Stomach (tissue), 4 donors: ENCODE data around the gene GCC1.

Source experiments
- EP300 ChIP-seq: sonication (generic); formaldehyde crosslinking; IDR thresholded peaks from one replicate; pipeline ENCODE4 v1.6.1; 2017; ENCODE audit warnings: antibody characterized with exemption
- POLR2A ChIP-seq, 4 donors: fragments of 450-650 bp; IDR thresholded peaks; one replicate each; pipeline ENCODE4 v1.6.1; 2016; ENCODE audit warnings: antibody characterized with exemption in 4 of 4, control low read depth in 2 of 4, mild to moderate bottlenecking in 1 of 4, moderate library complexity in 1 of 4
- POLR2AphosphoS5 ChIP-seq, 3 donors: sonication (generic); formaldehyde crosslinking; IDR thresholded peaks; one replicate each; pipeline ENCODE4 v1.6.1; 2016; ENCODE audit warnings: antibody characterized with exemption in 3 of 3
- TF ChIP-seq, protein P1 (sequence below), 7 experiments: fragments of 450-650 bp in 4 of 7; fragments of 200-600 bp in 3 of 7; sonication (generic) in 3 of 7; IDR thresholded peaks; one replicate each; pipeline ENCODE4 v1.5.1; 2016 to 2019; ENCODE audit warnings: antibody characterized with exemption in 7 of 7, control low read depth in 2 of 7, mild to moderate bottlenecking in 1 of 7

DNA sequence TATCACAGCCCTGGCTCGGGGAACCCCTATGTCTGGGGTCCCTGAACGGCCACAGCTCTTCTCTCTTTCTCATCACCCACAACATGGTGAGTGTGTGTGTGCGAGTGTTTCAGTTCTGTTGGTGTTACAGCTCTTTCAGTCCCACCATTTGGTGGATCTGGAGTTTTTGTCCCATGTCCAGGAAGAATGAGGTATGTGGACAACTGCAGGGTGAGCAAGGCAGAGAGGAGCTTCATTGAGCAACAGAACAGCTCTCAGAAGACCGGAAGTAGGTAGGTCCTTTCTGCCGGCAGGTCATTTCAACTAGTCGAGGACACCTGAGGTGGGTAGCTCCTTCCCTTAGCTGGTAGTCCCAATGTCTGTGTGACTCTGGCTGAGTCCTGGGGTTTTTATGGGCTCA lies 23.1 kb upstream of the GCC1 start:
- TF ChIP-seq, protein P1, sequence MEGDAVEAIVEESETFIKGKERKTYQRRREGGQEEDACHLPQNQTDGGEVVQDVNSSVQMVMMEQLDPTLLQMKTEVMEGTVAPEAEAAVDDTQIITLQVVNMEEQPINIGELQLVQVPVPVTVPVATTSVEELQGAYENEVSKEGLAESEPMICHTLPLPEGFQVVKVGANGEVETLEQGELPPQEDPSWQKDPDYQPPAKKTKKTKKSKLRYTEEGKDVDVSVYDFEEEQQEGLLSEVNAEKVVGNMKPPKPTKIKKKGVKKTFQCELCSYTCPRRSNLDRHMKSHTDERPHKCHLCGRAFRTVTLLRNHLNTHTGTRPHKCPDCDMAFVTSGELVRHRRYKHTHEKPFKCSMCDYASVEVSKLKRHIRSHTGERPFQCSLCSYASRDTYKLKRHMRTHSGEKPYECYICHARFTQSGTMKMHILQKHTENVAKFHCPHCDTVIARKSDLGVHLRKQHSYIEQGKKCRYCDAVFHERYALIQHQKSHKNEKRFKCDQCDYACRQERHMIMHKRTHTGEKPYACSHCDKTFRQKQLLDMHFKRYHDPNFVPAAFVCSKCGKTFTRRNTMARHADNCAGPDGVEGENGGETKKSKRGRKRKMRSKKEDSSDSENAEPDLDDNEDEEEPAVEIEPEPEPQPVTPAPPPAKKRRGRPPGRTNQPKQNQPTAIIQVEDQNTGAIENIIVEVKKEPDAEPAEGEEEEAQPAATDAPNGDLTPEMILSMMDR (IDR thresholded peaks at IDR 0.05), result no peak
- TF ChIP-seq POLR2A (IDR thresholded peaks at IDR 0.05), result no peak
- TF ChIP-seq POLR2AphosphoS5 (IDR thresholded peaks at IDR 0.05), result no peak
- TF ChIP-seq EP300, result no peak
